ENCODE results near the gene TPT1.

DNA sequence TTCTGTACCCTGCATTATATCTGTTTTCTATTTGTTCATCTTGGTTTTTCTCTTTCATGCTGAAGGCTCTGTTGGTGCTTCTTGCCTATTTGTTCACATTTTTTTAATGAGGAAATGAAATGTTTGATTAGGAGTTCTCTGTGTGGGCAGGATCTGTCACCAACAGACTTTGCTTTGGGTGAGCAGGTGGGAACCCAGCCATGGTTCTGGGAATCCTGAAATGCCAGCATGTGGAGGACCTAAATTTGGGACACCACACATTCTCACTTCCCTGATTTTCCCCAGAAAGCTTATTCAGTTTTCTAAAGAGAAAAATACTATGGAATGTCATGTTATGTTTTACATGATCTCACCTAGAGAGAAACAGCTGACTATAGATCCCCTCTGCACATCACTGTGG, 34.0 kb downstream of the TPT1 start:
- TF ChIP-seq YY1 (IDR thresholded peaks at IDR 0.05; ENCODE audit: insufficient read depth, insufficient read length) = no peak
- no peak for TF ChIP-seq ZNF274 (IDR thresholded peaks at IDR 0.05; ENCODE audit: low read depth, low read length)

All from NT2/D1 (cell line).